Progenitor cell of endocrine pancreas (in vitro differentiated cells): ENCODE data around the gene GRIN2B. TPM values are rescaled to one million over a fixed set of nuclear protein-coding genes. Genes with fewer than 3 reads are reported as not detected.

ENCODE experiments used
- DNase-seq: peaks from one replicate; pipeline ENCODE4 v3.0.0; 2021; ENCODE audit warnings: low spot score; ENCODE audit not compliant: unreplicated experiment
- H3K27ac Mint-ChIP-seq: 2 replicates; pipeline ENCODE4 v1.8.0; 2021; ENCODE audit warnings: mild to moderate bottlenecking, moderate library complexity, mixed read lengths
- H3K27me3 Mint-ChIP-seq: 2 replicates; pipeline ENCODE4 v1.8.0; 2021; ENCODE audit warnings: mixed read lengths
- H3K36me3 Mint-ChIP-seq: 2 replicates; pipeline ENCODE4 v1.8.0; 2022; ENCODE audit warnings: mixed read lengths; ENCODE audit not compliant: insufficient read depth
- H3K4me1 Mint-ChIP-seq: 2 replicates; pipeline ENCODE4 v1.8.0; 2021; ENCODE audit warnings: low read depth, mixed read lengths
- H3K4me3 Mint-ChIP-seq: 2 replicates; pipeline ENCODE4 v1.8.0; 2021; ENCODE audit warnings: low read depth, mild to moderate bottlenecking, moderate library complexity, mixed read lengths
- H3K9me3 Mint-ChIP-seq: 2 replicates; pipeline ENCODE4 v1.8.0; 2021; ENCODE audit warnings: low read depth, mixed read lengths
- total RNA-seq: library from RNA; stranded (reverse); gene quantifications from 2 replicates; pipeline ENCODE4 v1.2.1, GENCODE V29; 2021
- TF ChIP-seq, protein P1 (sequence below): fragments of 200-600 bp; sonication (generic); IDR thresholded peaks from one replicate; pipeline ENCODE4 v1.5.0; 2021; ENCODE audit warnings: antibody characterized with exemption, mild to moderate bottlenecking; ENCODE audit not compliant: unreplicated experiment

The GRIN2B gene
- total RNA-seq, 1 donor from 2014 or later: not detected

DNA sequence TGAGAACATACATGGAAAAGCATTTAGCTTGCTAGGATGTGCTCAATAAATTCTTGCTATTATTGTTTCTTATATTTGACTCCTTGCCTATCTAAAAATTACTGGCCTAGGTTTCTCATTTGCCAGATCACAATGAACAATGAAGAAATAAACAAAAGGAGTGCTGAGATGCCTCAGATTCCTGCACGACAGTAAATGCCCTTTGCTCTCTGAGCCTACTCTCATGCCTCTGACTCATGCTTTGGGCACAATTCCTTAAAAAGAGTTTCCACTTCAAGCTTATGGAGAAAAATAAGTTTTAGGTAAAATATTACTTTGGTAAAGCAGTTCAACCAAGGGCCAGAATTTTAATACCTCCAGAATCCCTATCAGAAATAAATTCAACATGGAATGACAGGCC lies 30.9 kb downstream of the GRIN2B start:
- no peak for DNase-seq
- Mint-ChIP-seq H3K4me1 (peaks cover 3% of the 10 kb centered on the region), H3K4me3 (no peak overlapping the region), H3K27ac (peak overlapping the region; percentile 14), H3K9me3 (no peaks in the 10 kb centered on the region), H3K36me3 (no peaks in the 10 kb centered on the region), H3K27me3 (no peaks in the 10 kb centered on the region)
- TF ChIP-seq, protein P1, sequence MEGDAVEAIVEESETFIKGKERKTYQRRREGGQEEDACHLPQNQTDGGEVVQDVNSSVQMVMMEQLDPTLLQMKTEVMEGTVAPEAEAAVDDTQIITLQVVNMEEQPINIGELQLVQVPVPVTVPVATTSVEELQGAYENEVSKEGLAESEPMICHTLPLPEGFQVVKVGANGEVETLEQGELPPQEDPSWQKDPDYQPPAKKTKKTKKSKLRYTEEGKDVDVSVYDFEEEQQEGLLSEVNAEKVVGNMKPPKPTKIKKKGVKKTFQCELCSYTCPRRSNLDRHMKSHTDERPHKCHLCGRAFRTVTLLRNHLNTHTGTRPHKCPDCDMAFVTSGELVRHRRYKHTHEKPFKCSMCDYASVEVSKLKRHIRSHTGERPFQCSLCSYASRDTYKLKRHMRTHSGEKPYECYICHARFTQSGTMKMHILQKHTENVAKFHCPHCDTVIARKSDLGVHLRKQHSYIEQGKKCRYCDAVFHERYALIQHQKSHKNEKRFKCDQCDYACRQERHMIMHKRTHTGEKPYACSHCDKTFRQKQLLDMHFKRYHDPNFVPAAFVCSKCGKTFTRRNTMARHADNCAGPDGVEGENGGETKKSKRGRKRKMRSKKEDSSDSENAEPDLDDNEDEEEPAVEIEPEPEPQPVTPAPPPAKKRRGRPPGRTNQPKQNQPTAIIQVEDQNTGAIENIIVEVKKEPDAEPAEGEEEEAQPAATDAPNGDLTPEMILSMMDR: no peak

DNA sequence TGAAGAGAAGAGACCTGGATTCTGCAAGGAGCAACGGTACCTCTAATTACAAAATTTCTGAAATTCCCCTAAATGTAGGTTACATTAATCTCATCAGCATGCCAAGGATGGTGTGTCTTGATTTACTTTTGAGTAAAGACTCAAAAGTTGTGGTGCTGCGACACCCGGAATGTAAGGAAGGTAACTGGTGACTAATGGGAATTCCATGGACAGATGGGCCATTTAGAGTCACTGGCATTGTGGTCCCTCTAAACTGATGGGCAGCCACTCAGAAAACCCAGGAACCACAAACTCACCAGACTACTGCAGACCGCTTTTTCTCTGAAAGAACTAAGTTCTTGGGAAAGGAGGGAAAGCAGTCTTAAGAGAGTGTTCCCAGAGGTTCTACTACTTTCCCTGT lies 32.8 kb downstream of the GRIN2B start:
- TF ChIP-seq, protein P1: no peak
- no peak overlapping the region for H3K27ac Mint-ChIP-seq
- H3K36me3 Mint-ChIP-seq: no peaks in the 10 kb centered on the region
- H3K4me1 Mint-ChIP-seq: peaks cover 3% of the 10 kb centered on the region
- no peaks in the 10 kb centered on the region for H3K9me3 Mint-ChIP-seq
- peaks cover 4% of the 10 kb centered on the region for H3K27me3 Mint-ChIP-seq
- H3K4me3 Mint-ChIP-seq: no peak overlapping the region
- no peak for DNase-seq

DNA sequence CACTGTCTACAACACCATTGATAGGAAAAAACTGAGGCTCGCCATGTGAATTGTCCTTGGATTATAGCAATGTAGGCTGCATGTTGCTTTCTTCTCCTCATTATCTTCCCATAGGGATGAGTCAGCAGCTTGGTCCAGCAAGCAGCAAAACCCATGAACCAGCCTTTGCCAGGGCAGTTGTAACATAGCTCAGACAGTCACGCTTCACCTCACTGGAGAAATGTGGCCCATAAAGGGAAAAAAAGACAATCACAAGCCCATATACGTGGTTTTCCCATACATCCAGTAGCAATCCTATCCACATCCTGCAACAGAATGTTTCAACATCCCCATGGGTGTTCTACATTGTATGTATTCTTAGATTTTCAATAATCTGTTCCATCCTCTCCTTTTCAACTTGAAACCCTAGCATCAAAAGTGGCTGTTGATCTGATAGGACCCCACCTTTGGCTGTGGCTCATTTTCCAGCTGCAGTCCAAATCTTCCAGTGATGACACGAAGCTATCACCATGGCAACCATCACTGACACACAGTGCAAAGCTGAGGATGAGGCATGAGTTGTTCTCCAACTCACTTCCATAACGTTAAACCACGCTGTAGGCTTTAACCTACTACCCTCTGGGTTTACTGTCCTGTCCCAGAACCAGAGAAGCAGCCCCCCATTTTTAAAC lies 34.0 kb downstream of the GRIN2B start:
- H3K27me3 Mint-ChIP-seq: peaks cover 8% of the 10 kb centered on the region
- H3K9me3 Mint-ChIP-seq: no peaks in the 10 kb centered on the region
- no peak overlapping the region for H3K27ac Mint-ChIP-seq
- peaks cover 3% of the 10 kb centered on the region for H3K4me1 Mint-ChIP-seq
- TF ChIP-seq, protein P1: no peak
- H3K36me3 Mint-ChIP-seq: no peaks in the 10 kb centered on the region
- no peak for DNase-seq
- H3K4me3 Mint-ChIP-seq: no peak overlapping the region

DNA sequence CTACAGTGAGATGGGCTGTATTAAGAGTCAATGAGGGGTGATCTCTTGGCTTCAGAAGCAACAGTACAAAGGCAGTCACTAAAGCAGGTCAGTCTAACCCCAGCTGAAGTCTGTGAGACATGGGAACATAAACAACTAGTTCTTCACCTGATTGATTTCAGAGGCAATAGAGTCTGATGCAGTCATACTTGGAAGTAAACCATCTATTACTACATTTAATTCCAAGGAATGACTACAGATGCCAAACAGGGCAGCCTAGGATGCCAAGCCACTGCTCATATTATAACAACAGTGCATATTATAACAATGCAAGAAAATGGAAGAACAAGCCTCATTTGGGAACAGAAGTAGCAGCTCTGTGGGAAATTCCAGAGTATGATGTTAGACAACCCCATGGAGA lies 35.8 kb downstream of the GRIN2B start:
- Mint-ChIP-seq H3K9me3 (no peaks in the 10 kb centered on the region), H3K36me3 (no peaks in the 10 kb centered on the region), H3K4me3 (no peak overlapping the region), H3K27me3 (peaks cover 8% of the 10 kb centered on the region), H3K27ac (no peak overlapping the region), H3K4me1 (peaks cover 14% of the 10 kb centered on the region)
- TF ChIP-seq, protein P1: no peak
- DNase-seq: no peak

DNA sequence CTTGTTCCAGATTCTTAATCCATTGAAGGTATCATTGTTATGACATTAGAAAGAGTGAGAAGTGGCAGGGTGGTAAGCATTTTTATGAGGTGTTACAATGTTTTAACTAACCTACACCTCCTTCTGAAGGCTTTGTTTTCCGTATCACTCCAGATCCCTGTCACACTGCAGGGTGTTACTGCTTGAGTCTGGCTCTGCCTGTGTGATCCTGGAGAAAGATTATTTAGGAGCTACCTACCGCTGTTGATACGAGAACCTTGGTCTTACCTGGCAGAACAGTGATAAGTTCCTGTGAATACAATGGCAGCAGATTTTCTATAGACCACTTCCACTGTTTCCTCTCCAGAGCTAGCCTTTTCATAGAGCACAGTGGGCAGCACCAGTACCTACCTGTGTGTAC lies 36.2 kb downstream of the GRIN2B start:
- Mint-ChIP-seq H3K27me3 (peaks cover 8% of the 10 kb centered on the region), H3K4me1 (peaks cover 14% of the 10 kb centered on the region), H3K27ac (no peak overlapping the region), H3K9me3 (no peaks in the 10 kb centered on the region), H3K4me3 (no peak overlapping the region), H3K36me3 (no peaks in the 10 kb centered on the region)
- DNase-seq: no peak
- TF ChIP-seq, protein P1: no peak
